ENCODE data around the gene IWS1.

DNA sequence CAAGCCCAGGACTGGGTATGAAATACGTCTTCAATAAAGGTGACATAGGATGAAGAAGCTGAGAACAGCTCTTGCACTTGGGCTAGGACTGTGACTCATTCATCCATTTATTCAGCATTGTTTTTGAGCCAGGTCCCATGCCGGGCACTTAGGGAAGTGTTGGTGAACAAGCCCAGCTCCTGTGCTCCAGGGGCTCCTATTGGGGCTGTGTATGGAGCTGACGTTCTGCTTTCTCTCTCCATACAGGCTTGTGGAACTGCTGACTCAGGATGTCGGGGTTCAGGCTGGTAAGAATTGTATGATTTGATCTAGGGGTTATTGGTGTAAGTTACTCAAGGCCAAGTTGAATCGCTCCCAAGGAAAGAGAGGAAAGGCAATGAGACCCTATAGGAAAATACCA, 33.2 kb upstream of the IWS1 start:
- TF ChIP-seq CTCF (IDR thresholded peaks at IDR 0.05) (no peak), POLR2A (IDR thresholded peaks at IDR 0.05) (no peak)

Measured in breast epithelium (tissue), 3 donors.